TTC549 (cell line): ENCODE results near the gene PHACTR3.

Source experiments
- FAIRE-seq: peaks from 2 replicates; lab custom pipeline; 2012; peaks lifted over from hg19 to GRCh38; lab: Jason Lieb, UNC

The PHACTR3 gene

DNA sequence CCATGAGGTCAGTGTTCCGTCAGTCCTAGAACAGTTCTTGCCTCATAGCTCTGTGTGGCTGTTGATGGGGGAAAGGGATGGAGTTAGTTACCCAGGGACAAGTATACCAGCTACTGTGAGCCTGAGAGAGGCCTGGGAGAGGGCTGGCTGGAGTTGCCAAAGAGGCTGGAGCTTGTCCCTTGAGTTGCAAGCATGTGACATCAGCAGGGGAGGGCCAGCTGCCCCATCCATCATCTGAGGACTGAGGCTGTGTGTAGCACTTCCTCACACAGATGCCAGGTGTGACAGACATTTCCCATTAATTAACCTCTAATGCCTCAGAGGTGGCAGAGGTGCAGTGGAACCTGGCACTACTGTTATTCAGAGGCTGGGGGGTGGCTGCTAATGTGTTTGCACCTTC lies 131.6 kb downstream of the PHACTR3 start:
- FAIRE-seq, result no peak

DNA sequence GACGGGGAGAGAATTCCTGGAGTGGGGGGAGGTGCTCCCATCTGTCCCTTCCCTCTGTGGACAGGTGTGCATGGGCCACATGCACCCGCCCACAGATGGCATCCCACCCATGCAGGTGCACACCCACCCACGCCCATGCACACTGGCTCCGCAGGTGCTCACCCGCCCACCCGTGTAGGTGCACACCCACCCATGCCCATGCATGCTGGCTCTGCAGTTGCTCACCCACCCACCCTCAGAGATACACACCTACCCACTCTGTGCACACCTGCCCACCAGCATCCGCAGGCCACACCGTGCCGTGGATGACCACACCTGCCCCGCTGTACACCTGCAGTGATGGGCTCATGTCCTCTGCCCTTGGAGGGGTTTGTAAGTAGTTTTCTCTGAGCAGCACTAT lies 132.0 kb downstream of the PHACTR3 start:
- no peak for FAIRE-seq

DNA sequence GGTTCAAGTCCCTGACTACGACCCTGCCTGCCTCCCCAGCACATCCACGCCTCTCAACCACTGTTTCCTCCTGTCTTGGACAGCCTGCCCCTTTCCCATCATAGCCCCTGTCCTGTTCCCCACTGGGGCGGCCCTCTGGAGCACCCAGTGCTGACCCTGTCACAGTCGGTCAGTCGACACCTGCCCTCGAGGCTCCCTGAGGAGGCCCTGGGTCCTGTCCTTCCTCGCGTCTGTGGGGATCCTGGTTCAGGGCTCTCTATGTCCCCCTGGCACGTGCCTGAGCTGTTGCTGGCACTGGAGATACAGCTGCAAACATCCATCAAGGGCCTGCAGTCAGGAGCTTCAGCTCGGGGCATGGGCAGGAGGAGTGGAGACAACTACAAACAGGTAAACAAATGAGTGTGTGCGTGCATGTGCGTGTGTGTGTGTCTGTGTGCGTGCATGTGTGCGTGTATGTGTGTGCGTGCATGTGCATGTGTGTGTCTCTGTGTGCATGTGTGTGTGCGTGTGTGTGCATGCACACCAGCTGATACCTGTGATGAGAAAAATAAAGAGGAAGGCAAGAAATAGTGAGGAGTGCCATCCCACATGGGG lies 132.8 kb downstream of the PHACTR3 start:
- no peak for FAIRE-seq

DNA sequence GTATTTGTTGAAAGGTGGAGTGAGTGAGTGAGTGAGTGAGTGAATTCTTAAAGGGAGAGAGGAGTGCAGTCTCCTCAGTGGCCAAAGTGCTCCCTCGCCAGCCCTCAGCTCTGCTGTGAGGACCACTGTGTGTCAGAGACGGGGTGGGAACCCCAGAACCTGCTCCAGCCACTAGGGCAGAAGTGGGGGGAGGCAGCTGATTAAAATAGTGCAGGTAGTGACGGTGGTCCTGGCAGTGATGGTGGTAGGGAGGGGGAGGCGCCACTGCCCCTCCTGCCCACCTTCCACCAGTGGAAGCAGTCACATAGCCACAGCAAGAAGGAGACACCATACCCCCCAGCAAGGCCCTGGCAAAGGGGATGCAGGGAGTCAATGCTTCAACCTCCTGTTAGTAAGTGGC lies 133.5 kb downstream of the PHACTR3 start:
- no peak for FAIRE-seq

DNA sequence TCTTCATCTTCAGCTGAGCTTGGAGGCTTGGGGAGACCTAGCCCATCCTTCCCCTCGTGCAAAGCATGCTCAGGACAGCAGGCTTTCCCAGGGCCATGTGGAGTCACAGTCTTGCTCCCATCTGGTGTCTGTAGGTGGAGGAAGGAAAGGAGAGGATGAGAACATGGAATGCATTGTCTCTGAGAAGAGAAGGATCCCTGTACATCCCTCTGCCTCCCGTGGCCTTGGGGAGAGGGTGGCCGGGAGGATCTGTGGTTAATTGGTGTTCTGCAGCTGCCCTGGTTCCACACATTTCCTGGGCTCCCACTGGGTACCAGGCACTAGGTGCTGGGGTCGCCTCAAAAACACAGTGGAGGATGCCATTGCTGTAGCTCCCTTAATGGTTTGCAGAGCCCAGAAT lies 134.5 kb downstream of the PHACTR3 start:
- FAIRE-seq, result no peak

DNA sequence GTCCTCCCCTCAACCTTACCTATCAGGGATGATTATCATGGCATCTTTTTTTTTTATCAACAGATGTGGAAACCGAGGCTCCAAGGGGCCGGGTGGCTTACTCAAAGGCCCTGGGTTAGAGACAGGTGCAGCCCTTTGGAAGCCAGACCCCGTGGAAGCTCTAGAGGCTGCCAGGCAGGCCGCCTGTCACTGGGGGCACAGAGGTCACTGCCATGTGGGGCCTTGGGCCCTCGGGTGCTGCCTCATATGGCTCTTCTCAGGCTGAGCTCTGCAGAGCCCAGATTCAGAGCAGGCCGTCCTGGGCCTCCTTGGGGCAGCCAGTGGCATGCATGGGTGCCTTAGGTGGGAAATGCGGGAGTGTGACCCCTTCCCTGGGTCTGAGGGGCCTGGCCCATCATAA lies 136.3 kb downstream of the PHACTR3 start:
- FAIRE-seq, result no peak

DNA sequence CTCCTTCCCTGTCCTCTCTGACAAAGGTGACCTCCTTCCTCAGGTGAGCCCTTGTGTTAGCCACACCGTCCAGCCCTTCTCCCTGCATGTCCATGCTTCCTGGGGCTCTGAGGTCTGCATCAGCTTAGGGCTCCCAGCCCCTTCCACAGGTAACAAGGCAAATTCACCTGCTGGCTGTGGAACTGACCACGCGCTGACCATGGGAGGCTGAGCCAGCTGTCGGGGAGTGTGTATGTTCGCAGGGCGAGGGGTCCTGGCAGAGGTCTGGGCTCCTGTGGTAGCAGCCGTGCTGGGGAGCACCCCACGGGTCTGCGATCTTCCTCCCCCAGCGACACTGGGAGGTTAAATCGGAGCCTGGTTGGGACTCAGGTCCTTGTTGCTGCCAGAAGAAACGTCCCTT lies 136.7 kb downstream of the PHACTR3 start:
- no peak for FAIRE-seq

DNA sequence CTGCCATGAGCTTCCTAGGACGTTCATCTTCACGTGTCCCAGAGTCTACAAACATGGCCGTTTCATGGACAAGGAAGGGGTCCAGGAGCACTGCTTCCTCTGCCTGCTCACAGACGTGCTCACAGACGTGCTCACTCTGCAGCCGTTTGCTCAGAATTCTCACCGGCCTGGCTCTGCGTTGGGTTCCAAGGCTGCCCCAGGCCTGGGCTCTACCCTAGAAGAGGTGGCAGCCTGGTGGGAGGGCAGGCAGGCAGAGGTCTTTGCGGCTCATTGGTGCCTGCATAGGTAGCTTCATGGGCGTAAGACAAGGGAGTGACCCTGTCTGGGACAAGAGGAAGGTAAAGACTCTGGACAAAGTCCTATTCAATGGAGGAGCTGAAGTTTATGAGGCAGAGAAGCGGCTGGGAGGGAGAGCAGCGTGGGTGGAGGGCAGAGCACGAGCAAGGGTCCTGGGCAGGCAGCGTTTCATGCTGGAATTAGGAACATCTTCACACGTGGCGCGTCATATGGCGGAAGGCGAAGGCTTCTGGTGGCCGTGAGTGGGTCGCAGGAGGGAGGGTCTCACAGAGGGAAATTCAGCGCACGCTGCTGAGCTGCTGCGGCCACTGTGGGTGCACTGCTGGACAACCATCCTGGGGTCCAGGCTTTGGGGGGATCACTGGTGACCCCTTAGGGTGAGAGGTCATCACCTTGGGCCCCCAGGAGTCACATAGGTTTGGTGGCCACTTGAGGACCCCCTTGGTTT lies 138.2 kb downstream of the PHACTR3 start:
- no peak for FAIRE-seq

DNA sequence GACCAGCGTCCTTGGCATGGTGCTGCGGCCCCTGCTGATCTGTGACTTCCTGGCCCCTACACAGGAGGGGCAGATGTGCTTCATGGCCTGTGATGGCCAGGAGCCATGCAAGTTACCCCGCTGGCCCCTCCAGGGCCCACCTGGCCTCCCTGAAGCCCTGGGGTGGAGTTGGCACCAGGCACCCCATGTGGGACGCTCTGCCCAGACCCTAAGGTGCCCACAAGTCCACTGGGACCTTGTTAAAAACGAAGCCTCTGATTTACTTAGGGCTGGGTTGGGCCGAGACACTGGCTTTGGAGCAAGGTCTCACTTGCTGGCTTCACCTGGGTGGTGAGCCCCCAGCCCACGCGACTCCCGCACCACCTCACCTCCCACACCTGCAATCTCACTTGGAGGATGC lies 139.0 kb downstream of the PHACTR3 start:
- FAIRE-seq, result no peak

DNA sequence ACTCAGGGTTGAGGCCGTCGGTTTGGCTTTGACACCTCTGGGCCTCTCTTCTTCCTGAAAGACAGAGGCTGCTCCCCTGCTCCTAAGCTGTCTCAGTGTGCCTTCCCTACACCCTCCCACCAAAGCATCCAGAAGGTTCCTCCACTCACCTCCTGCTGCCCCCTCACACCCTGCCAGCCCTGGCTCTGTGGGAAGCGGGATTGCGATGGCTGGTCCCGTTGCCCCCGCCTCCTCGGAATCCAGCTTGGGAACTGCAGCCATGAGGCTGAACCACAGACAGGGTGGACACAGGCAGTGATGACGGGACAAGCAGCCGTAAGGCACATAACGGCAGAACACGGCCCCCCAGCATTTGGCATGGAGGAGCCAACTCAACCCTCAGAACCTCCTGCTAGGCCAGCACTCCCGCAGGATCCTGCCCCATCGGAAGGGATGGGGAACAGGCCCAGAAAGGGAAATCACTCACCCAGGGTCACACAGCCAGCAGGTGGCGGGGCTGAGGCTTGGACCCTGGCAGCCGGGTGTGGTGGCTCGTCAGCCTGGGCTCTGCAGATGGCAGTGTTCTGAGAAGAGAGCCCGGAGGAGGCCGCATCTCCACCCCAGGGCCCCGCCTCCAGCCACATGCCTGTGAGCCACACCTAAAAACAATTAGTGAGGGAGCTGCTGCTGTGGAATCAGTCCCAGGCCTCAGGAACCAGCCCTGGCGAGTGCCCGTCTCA lies 139.6 kb downstream of the PHACTR3 start:
- no peak for FAIRE-seq

DNA sequence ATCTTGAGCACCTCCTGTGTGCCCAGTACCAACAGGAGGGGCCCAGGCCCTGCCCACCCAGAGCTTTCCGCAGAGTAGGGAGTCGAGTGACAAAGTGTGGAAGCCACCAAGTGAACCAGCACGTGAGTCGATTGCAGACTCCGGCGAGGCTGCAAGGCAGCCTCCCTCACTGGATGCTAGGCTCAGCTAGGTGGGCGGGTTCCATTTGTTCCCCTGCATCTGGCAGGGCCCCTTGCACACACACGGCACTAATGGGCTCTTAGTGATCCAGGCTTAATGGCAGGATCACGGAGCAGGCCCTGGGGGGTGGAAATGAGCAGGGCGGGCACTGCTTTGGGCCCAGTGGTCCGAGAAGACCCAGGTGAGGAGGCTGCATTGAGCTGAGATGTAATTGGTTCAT lies 140.4 kb downstream of the PHACTR3 start:
- FAIRE-seq, result no peak

DNA sequence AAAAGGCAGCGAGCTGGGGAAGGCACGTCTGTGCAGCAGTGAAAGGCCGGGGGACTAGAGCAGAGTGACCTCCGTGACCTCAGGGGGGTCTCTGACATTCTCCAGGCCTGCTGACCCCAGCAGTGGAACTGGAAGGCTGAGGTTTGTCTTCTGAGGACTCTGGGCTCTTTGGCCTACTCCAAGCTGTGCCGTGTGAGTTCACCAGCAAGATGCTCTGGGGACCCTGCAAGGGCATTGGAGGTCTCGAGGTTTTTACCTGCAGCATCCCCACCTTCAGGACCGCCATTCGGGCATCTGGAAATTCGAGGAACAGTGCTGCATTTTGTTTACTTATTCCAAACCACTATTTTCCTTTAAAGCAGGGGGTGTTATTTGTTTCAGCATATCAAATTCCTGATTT lies 140.9 kb downstream of the PHACTR3 start:
- no peak for FAIRE-seq

DNA sequence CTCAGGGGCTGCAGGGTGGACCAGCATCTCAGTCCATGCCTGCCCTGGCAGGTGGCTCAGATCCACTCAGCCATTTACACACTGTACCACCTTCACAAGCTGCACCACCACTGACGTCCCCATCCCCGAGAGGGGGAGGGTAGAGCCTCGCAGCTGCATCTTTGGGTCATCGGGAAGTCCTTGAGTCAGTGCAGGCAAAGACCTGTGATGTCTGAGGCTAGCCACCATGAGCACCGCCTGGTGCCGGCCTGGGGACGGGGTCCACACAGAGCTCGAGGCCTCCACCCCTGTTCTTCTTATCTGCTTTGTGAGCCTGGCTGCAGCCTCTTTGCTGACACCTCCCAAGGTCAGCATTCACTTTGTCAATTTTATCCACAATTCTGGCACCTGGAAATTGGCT lies 141.4 kb downstream of the PHACTR3 start:
- FAIRE-seq, result no peak

DNA sequence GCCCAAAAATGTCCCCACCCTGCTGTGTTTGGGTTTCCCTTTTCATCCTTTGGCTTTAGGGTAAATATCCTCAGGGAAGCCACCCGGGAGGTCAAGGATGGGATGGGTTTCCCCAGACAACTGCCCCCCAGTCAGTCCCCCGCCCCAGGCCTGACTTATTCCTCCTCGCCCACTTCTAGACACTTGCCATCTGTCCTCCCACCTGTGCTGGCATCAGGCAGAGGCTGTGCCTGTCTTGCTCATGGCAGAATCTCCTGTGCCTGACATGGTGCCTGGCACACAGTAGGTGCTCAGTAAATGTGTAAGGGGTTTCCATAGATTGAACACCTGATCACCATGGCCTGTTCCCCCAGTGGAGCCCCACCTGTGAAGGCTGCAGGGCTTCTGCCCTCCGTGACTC lies 141.8 kb downstream of the PHACTR3 start:
- FAIRE-seq, result no peak

DNA sequence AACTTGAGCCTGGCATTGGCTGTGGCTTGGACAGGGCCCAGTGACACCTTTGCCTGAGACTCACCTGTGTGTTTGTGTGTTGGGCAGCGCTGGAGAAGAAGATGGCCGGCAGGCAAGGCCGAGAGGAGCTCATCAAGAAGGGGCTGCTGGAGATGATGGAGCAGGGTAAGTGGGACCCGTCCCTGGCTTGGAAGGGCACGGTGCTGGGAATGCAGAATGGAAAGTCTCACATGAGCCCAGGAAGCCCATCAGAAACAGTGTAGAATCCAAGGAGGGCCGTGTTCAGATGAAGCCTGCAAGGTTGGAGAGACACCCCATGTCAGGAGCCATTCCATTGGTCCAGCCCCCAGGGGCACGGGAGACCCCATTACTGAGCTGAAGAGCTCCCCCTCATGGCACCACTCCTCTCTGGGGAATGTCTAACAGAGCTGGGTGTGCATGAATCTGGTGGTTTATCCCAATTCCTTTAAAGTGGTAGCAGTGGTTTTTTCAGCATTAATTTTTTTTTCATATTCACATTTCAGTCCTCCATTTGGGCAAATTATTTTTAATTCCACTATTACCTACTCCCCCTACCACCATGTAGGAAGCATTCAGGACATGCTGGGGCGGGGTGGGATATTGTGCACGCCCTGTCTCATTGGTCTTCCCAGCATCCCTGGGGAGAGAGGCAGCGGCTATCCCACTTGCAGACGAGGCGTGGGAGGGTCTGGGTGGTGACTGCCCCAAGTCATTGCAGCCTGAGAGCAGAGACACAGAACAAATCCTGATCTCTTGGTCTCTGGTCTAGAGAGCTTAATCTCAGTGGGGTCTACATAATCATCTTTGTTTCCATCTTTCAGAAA lies 143.6 kb downstream of the PHACTR3 start:
- no peak for FAIRE-seq

DNA sequence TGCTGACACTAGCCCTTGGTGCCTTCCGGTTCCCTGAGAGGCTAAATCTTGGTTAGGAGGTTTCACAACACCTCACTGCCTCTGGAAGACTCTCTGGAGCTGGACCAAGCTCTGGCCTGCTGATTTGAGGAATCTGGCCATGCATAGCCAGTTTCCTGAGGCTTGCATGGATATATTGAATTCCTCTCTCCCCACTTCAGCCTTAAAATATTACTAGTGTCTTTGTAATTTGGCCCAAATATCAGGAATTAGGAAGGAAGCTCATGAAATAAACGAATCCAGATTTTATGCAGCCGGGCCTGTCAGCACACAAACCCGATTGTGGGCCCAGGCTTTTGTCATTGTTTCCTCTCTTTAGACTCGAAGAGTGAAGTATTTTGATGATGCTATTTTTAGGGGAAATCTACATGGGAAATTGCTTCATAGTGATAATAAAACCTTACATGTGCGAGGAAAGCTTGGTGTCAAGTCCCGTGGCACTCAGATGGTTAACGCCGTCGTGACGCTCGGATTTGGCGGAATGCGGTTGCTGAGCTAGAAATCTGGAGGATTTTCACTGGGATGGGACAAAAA lies 144.4 kb downstream of the PHACTR3 start:
- FAIRE-seq, result no peak

DNA sequence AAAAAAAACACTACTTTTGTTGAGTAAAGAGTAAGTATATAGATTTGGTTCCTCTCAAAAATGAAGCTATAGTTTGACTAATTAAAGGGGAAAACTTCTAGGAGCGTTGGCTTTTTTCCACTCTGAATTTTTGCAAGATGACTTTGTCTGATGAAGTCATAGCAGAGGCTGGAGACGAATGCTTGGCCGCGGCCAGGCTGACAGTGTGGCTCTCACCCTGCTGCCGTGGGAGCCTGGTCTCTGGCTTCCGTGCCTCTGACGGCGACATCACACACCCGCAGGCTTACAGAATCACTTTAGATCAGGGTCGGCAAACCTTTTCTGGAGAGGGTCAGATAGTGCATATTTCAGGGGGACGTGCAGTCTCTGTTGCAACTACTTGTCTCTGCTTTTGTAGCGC lies 145.0 kb downstream of the PHACTR3 start:
- FAIRE-seq, result no peak

DNA sequence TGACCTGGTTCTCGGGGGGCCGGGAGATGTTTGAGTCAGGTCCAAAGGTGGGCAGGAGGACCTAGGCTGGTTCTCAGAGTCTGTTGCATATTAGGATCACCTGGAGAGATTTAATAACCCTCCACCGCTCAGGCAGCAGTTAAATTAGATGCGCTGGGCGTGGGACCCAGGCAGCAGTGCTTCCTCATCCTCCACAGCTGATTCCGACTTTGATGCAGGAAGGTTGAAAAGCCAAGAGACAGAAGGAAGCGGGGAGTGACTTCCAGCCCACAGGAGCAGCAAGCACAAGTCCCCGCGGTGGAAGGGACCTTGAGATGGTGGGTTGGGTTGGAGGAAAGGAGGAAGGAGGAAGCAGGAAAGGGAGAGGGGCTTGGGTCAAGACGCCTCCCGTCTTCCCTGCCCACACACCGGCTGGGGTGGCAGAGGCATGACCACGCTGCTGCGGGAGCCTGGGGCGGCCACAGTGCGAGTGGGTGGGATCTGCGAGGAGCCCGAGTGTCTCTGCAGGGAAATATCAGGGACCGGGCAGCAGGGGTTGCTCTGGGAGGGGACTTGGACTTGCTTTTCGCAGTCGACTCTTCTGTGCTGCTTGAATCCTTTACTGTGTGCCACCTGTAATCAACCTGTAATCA lies 146.0 kb downstream of the PHACTR3 start:
- no peak for FAIRE-seq

DNA sequence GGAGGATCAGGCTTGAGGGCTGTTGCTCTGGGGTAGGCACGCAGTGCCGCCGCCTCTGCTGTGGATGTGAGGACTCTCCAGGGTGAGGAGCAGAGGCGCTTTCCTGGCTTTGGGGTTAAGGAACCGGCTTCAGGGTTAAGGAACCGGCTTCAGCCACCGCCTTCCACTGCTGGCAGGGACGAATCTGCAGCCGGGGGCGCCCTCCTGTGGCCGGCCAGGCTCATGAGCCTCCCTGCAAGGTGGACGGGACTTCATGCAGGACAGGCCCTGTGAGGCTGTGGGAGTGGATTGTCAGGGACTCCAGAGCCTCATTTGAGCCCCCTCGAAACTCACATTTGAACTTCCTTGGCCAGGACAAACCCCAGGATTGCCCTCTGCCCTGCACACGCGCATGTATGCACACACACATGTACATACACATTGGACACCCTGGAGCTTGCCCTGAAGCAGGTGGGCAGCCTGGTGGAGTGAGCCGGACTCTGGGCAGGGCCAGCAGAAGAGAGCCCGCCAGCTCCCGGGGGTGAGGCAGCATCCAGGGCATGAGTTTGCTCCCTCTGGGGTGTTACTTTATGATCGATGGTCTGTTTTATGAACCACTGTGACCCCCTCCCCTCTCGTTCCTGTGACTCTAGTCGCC lies 146.9 kb downstream of the PHACTR3 start:
- FAIRE-seq, result no peak

DNA sequence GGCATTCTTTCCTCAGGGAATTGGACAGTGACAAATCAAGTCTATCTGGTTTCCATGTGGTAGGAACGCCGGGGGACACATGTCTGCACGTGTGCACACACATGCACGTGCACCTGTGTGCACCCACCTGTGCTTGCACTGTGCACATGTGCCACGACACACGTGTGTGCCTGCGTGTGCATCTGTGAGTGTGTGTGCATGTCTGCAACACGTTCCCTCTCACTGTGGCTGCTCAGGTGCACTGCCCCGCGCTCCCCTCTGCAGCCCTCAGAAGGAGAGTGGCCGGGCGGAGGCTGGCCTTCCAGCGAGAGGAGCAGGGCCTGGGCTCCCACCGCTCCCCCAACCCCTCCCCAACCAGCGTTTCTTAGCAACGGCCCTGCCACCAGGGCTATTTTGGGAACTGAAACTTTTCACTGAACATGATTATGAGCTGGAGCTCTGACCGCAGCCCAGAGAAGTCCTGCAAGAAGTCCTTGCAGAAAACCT lies 147.8 kb downstream of the PHACTR3 start:
- no peak for FAIRE-seq
